Measurements from ENCODE around the gene ARL9. TPM values are rescaled to one million over a fixed set of nuclear protein-coding genes. Genes with fewer than 3 reads are reported as not detected.

The ARL9 gene
- 0.23 TPM in 1 of 2 replicates, not detected in the other for total RNA-seq

GRCh38 chr4:56505269-56506130, at the start of gene ARL9:
Gene ARL9 (plus strand): TSS chr4:56505791. CDS start chr4:56505863, 72 bp downstream.

GRCh38 chr4:56467284-56468096, 38.1 kb upstream of the ARL9 start, which contains the start of gene SRP72:
Gene SRP72 (plus strand): TSS chr4:56467617. CDS start chr4:56467636, 19 bp downstream.

Other genes starting within 250 kb of the ARL9 start
- gene AASDH, start 118.3 kb upstream of the ARL9 start, total RNA-seq, result 11.3 and 13.3 TPM in 2 replicates
- 15.7 and 29.9 TPM in 2 replicates for gene PPAT, start 70.2 kb upstream of the ARL9 start, total RNA-seq
- gene PAICS, start 69.5 kb upstream of the ARL9 start, total RNA-seq, result 35.9 and 102 TPM in 2 replicates
- 77.5 and 138 TPM in 2 replicates for gene SRP72, start 38.2 kb upstream of the ARL9 start, total RNA-seq
- 0.14 TPM in 1 of 2 replicates, not detected in the other for gene HOPX, start 175.5 kb downstream of the ARL9 start, total RNA-seq

Data from smooth muscle cell of the umbilical artery (primary cell).